NCI-H1048 (cell line): ENCODE measurements around the gene ZNF83.
A peak's percentile ranks its signal among the peaks of the same experiment; 100 is the strongest.
"Not testable (repeated sequence)": the region's sequence is repeated elsewhere in the genome, so short reads cannot be mapped to it uniquely, and the experiment has no call there.

ENCODE experiments used
- DNase-seq: peaks from one replicate; lab custom pipeline; 2025; lab: John Stamatoyannopoulos, UW

Gene ZNF83

DNA sequence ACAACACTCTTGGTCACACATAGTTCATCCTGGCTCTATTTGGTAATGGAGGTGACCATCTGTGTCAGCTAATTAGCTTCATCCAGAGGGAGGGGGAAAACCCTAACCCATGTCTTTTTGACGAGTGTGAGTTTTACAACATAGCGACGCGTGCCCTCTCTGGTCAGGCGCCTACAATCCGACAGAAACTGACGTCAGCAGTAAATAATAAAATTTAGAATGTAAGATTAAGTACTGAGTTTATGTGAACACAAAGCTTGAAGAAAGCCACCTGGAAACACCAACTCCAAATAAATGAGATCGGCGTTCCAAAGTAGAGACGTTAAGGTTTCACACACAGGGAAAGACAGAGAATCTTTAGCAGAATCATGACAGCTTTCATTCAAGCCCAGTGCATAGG, 1.8 kb upstream of the ZNF83 start:
- no peak for DNase-seq

DNA sequence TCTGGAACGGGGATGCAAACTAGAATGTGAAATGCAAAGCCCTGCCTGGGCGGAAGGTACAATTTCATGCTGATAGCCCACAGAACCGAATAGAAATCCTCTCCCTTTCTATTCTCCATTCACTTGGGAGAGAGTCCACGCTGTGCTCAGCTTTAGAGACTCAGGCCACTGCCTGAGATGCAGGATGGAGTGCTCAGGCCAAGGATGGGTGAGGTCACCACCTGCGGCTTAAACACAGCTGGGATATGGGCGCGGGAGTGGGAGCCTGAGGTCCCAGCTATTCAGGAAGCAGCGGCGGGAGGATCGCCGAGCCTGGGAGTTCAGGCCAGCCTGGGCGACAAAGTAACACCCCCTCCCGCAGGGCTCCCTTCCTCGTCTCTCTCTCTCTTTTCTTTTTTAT, 446 bp upstream of the ZNF83 start:
- DNase-seq: no peak

DNA sequence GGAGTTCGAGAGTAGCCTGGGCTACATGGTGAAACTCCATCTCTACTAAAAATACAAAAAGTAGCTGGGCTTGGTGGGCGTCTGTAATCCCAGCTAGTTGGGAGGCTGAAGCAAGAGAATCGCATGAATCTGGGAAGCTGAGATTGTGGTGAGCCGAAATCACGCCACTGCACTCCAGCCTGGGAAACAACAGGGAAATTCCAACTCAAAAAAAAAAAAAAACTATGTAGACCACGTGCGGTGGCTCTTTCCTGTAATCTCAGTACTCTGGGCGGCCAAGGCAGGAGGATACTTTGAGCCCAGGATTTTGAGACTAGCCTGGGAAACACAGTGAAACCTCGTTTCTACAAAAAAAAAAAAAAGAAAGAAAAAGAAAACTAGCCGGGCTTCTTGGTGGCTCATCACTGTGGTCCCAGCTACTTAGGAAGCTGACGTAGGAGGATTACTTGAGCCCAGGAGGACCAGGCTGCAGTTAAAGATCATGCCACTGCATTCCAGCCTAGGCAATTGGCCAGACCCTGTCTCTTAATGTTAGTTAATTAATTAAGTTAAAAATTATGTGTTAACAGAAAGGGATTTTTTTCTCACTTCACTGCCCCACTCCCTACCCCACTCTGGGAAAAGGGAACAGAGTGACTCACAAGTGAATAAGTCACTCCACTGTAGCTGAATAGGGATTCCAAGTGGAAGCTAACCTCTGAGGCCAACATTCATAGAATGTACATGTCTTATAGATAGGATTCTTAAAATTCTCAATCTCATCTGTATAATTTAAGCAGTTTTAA, 2.2 kb downstream of the ZNF83 start:
- no peak for DNase-seq

DNA sequence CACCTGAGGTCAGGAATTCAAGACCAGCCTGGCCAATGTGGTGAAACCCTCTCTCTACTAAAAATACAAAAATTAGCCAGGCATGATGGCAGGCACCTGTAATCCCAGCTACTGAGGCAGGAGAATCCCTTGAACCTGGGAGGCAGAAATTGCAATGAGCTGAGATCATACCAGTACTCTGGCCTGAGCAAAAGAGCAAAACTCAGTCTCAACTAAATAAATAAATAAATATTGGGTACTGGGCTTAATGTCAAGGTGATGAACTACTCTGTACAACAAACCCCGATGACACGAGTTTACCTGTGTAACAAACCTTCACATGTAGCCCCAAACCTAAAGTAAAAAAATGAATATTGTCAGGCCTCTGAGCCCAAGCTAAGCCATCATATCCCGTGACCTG, 10.7 kb downstream of the ZNF83 start:
- DNase-seq: not testable (repeated sequence)

DNA sequence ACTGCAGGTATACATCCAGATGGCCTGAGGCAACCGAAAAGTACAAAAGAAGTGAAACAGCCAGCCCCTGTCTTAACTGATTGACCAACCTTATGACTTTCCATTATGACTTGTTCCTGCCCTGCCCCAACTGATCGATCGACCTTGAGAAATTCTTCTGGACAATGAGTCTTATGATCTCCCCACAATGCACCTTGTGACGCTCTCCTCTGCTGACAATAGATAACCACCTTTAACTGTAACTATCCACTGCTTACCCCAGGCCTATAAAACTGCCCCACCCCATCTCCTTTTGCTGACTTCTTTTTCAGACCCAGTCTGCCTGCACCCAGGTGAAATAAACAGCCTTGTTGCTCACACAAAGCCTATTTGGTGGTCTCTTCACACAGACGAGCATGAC, 11.2 kb downstream of the ZNF83 start:
- DNase-seq: no peak

DNA sequence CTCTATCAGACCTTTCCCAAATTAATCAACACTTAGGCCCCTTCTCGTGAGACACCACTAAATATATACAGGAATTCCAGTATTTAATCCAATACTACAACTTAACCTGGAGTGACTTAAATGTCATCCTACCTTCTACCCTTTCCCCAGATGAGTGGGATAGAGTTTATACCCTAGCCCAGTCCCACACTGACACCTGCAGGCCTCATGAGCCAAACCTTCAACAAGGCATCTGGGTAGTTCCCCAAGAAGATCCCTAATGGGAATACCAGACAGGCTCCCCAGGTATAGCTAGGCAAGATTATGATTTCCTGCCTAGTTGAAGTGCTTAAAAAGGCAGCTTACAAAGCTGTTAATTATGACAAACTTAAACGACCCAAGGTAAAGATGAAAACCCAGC, 15.9 kb downstream of the ZNF83 start:
- DNase-seq: no peak

DNA sequence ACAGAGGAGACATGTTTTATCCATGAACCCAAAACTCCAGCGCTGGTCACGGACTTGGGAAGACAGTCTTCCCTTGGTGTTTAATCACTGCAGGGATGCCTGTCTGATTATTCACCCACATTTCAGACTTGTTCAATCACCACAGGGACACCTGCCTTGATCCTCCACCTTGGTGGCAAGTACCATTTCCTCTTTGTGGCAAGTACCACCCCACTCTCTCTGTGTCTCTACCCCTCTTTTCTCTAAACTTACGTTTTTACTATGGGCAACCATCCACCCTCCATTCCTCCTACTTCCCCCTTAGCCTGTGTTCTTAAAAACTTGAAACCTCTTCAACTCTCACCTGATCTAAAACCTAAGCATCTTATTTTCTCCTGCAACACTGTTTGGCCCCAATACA, 16.8 kb downstream of the ZNF83 start:
- DNase-seq: no peak

DNA sequence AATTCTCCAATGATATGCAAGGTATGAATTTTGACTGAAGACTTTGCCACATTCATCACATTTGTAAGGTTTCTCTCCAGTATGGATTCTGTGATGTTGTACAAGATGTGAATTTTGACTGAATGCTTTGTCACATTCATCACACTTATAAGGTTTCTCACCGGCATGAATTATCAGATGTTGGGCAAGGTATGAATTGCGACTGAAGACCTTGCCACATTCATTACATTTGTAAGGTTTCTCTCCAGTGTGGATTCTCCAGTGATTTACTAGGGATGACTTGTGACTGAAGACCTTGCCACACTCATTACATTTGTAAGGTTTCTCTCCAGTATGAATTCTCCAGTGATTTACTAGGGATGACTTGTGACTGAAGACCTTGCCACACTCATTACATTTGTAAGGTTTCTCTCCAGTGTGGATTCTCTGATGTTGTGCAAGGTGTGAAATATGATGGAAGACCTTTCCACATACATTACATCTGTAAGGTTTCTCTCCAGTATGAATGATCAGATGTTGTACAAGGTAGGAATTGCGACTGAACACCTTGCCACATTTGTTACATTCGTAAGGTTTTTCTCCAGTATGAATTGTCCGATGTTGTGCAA, 24.8 kb downstream of the ZNF83 start:
- DNase-seq: no peak

DNA sequence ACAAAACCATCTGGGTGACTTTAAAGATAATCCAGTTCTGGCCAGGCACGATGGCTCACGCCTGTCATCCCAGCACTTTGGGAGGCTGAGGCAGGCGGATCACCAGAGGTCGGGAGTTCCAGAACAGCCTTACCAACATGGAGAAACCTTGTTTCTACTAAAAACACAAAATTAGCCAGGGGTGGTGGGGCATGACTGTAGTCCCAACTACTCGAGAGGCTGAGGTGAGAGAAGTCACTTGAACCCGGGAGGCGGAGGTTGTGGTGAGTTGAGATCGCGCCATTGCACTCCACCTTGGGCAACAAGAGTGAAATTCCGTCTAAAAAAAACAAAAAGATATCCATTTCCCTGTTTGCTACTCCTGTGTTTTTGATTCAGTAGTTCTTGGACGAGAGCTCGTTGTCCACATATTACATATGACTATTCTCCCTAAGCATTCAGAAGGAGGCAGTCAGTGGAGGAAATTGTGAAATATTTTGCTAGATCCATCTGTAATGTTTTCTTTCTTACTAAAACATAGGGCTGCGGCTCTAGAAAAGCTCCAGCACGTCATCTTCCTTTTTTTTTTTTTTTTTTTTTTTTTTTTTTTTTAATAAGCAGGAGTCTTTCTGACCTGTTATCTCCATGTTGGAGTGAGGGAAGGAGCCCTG, 34.5 kb downstream of the ZNF83 start:
- DNase-seq: no peak

DNA sequence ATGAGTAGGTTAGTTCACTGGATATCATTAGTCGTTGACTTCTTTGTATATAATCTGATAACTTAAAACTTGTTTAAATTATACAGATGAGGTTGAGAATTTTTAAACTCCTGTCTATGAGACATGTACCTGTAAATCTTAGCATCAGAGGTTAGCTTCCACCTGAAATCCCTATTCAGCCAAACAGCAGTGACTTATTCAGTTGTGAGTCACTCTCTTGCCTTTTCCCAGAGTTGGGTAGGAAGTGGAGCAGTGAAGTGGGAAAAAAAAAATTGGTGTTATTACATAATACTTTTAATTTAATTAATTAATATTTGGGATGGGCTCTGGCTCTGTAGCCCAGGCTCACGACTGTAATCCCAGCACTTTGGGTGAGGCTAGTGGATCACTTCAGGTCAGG, 35.2 kb downstream of the ZNF83 start:
- DNase-seq: no peak

DNA sequence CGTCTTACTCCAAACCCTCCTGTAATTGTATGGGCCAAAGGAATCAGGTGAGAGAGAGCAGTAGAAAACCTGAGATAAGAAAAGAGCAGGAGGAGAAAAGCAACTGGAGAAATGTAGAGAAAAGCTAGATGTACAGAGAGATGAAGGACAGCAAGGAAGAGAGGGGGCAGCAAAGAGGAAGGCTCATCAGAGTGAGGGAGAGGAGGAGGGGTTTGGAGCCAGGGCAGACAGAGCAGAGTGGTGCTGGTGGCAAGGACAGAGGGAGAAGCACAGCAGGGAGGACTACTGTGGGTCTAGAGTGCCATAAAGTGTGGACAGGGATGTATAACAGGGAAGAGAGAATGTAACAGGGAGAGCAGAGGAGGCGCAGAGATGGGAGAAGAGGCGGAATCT, 36.2 kb downstream of the ZNF83 start:
- DNase-seq: not testable (repeated sequence)

DNA sequence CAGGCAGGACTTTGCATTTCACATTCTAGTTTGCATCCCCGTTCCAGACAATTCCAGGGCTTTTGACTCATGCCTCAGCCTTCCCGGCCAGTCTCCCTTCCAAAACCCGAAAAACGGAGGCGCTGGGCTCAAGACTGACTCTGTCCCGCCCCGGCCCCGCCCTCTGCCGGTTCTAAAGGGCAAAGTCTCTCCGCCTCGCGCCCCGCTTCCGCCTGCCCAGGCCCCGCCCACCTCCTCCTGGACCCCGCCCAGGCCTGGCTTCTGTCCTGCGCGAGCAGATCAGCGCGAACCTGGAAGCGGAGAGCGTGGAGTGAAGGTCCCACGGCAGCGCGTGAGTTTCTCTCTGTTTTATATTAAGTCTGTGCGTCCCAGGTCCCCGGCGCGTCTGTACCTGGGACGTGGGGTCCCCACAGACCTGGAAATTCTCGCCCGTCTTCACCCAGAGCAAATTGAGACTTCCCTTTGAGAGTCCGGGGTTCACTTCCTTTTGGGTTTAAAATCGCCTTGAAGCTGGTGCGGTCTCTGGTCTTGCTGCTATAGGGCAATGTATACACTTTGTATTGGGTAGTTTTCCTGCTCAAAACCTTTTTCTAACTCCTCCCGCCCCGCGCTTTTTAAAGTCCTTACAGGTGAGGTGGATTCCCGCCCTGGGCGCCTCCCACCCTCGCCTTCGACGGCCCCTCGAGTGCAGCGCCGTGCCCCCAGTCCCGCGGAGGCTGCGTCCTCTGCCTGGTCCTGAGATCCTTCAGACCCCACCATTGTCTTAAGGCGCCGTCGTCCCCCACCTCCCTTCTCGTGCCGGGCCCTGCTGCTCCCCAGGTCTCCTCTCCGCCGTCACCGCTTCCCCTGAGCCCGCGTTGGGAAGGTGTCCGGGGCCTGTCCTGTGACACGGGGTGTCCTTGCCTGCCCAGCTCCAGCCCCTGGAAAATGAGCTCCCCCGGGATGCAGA, 36.9 kb downstream of the ZNF83 start:
- DNase-seq: peak; percentile 83

DNA sequence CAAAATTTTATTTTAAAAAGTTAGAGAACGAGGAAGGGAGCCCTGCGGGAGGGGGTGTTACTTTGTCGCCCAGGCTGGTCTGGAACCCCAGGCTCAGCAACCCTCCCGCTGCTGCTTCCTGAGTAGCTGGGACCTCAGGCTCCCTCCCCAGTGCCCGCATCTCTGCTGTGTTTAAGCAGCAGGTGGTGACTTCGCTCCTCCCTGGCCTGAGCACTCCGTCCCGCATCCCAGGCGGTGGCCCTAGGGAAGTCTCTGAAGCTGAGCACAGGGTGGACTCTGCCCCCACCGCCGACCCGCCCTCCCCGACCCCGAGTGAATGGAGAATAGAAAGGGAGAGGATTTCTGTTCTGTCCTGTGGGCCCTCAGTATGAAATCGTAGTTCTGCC, 37.5 kb downstream of the ZNF83 start:
- DNase-seq: no peak

DNA sequence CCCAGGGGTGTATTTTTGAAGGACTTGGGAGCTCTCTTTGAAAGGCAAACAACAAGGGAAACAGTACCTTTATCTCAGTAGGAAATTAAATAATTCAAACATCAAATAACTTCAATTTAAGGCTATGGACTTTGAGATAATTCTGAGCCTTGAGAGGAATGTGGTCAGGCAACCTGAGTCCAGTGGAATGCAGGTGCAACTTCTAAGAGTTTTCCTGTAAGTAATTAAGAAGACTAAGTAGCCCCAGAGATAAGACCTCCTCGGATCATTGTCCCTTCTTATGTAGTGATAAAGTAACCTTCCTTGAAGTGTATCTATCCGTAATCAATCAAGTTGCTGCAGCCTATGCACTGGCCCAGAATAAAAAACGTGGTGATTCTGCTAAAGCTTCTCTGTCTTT, 38.9 kb downstream of the ZNF83 start:
- no peak for DNase-seq

DNA sequence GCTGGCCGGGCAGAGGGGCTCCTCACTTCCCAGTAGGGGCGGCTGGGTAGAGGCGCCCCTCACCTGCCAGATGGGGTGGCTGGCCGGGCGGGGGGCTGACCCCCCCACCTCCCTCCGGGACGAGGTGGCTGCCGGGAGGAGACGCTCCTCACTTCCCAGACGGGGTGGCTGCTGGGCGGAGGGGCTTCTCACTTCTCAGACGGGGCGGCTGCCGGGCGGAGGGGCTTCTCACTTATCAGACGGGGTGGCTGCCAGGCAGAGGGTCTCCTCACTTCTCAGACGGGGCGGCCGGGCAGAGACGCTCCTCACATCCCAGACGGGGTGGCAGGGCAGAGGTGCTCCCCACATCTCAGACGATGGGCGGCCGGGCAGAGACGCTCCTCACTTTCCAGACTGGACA, 44.7 kb downstream of the ZNF83 start:
- not testable (repeated sequence) for DNase-seq

DNA sequence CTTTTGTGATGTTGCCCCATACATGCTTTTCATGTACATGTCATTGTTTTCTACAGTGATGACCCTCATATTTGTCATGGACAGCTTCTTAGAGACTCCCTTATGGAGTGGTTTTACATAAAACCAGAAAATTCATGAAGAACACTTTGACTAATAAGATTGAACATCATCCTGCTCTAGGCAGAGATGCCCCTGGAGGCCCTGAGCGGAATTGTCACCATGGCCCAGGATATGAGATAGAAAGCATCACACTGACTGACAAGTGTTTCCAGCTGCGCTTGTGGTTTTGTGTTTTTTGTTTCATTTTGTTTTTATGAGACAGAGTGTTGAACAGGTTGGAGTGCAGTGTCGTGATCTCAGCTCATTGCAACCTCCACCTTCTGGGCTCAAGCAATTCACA, 45.9 kb downstream of the ZNF83 start:
- DNase-seq: no peak

DNA sequence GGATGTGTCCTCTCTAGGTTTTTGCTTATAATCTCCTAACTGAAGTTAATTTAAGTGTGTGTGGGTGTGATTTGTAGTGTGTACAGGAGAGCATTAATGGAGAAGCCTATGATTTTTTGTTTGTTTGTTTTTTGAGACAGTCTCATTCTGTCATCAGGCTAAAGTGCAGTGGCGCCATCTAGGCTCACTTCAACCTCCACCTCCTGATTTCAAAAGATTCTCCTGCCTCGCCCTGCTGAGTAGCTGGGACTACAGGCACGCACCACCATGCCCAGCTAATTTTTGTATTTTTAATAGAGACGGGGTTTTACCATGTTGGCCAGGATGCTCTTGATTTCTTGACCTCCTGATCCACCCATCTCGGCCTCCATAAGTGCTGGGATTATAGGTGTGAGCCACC, 47.4 kb downstream of the ZNF83 start:
- no peak for DNase-seq

DNA sequence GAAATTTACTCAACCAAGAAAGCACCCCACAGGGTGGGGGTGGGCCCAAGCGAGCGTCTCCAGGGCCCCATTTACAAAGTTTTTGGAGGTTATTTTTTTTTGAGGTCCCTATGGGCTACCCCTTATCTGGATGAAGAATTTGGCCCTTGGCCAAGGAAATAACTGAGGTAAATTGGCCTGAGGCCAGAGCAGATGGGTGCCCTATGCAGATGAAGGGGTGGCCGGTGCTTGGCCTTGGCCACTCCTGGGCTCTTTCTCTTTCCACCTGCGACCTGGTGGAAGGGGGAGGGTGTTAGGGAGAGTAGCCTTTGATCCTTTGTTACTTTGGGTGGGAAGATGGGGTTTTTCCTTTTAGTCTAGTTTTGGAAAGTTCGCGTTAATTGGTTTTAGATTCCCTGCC, 52.6 kb downstream of the ZNF83 start:
- DNase-seq: no peak

DNA sequence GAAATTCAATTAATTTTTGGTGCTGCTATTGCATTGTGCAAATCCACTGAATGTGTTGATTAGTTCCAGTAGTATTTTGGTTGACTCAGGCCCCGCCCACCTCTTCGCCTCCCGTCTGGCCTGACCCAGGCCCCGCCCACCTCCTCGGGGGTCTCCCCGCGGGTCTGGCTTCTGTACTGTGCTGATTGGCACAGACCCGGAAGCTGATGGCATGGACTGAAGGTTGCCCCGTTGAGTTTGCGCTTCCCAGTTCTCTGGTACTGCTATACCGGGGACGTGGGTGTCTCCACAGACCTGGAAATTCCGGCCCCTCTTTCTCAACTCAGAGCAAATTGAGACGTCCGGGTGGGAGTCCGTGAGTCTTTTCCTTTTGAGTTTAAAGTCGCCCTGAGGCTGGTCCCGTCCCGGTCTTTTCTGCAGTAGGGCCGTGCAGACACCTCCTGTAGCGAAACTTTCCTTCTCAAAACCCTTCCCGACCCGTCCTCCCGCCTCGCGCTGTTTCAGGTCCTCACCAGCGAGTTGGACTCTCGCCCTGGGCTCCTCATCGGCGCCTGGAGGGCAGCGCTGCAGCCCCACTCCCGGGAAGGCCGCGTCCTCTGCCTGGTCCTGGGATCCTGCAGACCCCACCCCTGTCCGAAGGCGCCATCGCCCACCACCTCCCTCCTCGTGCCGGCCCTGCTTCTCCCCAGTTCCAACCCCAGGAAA, 53.3 kb downstream of the ZNF83 start:
- DNase-seq: no peak

DNA sequence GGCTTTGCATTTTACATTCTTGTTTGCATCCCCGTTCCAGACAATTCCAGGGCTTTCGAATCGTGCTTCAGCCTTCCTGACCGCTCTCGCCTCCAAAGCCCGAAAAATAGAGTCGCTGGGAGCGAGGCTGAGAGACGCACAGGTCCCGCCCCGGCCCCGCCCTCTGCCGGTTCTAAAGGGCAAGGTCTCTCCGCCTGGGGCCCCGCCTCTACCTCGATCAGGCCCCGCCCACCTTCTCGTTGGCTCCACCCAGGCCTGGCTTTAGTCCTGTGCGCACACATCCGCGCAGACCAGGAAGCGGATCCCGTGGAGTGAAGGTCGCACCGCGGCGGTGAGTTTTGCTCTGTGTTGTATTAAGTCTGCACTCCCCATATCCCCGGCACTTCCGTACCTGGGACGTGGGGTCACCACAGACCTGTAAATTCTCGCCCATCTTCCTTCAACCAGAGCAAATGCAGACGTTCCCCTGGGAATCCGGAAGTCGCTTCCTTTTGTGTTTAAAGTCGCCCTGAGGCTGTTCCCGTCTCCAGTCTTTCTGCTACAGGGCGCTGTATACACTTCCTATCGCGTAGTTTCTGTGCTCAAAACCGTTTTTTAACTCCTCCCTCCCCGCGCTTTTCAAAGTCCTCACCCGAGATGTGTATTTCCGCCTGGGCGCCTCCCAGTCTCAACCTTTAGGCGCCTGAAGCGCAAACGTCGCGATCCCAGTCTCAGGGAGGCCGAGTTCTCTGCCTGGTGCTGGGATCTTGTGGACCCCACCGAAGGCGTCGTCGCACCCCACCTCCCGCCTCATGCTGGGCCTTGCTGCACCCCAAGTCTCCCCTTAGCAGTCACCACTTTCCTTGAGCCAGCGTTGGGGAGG, 67.9 kb downstream of the ZNF83 start, which contains the start of gene ZNF701:
ZNF701 (plus strand) TSS at position 288 of the 862 bp plus-strand sequence. CDS start 3,861 bp downstream, outside the sequence.
- DNase-seq: peak; percentile 75

DNA sequence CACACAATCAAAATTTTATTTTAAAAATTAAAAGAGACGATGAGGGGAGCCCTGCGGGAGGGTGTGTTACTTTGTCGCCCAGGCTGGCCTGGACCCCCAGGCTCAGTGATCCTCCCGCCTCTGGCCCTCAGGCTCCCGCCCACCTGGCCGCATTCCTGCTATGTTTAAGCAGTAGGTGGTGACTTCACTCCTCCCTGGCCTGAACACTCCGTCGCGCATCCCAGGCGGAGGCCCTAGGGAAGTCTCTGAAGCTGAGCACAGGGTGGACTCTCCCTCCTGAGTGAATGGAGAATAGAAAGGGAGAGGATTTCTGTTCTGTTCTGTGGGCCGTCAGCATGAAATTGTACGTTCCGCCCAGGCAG, 68.5 kb downstream of the ZNF83 start:
- DNase-seq: not testable (repeated sequence)
